PC-3 (cell line): ENCODE data around the gene PCCA.

Experiments
- CTCF ChIP-seq: fragments of 300-600 bp; sonication (generic); conservative IDR thresholded peaks from 2 replicates; pipeline ENCODE4 v1.5.1; 2017; ENCODE audit warnings: antibody characterized with exemption, low read depth, mild to moderate bottlenecking, low read length
- EZH2 ChIP-seq: fragments of 300-600 bp; sonication (generic); IDR thresholded peaks from one replicate; pipeline ENCODE4 v1.6.1; 2017; ENCODE audit warnings: antibody characterized with exemption, mild to moderate bottlenecking, low read length; ENCODE audit not compliant: unreplicated experiment
- EZH2phosphoT487 ChIP-seq: fragments of 300-600 bp; sonication (generic); IDR thresholded peaks from 2 replicates; pipeline ENCODE4 v1.6.1; 2018; ENCODE audit warnings: mild to moderate bottlenecking, antibody characterized with exemption, low read length, borderline replicate concordance

GRCh38 chr13:100528820-100529219 is 439.9 kb downstream of the PCCA start:
- no peak for TF ChIP-seq CTCF
- no peak for TF ChIP-seq EZH2
- no peak for TF ChIP-seq EZH2phosphoT487
